Left lung (tissue), 10 donors: ENCODE results near the gene SPATA9. TPM values are rescaled to one million over a fixed set of nuclear protein-coding genes. Genes with fewer than 3 reads are reported as not detected.
A peak's percentile ranks its signal among the peaks of the same experiment; 100 is the strongest.
"Not testable (repeated sequence)": the region's sequence is repeated elsewhere in the genome, so short reads cannot be mapped to it uniquely, and the experiment has no call there.

Source experiments
- ATAC-seq: fragments of 200-7000 bp; cut with Tn5 transposase; one replicate; pipeline ENCODE4 v1.9.1; 2020; ENCODE audit warnings: moderate library complexity
- DNase-seq, 4 donors: peaks; one replicate each; pipeline ENCODE4 v3.0.0-alpha.2; 2013 to 2020
- H3K27ac ChIP-seq, 2 donors: fragments of 200-600 bp; sonication (generic) in 1 of 2; one replicate each; pipeline versions ENCODE4 v1.5.0 to v1.8.0; 2020 to 2021
- H3K27me3 ChIP-seq, 2 donors: fragments of 200-600 bp; sonication (generic) in 1 of 2; one replicate each; pipeline versions ENCODE4 v1.5.0 to v1.8.0; 2020 to 2021
- H3K36me3 ChIP-seq, 2 donors: fragments of 200-600 bp; sonication (generic) in 1 of 2; one replicate each; pipeline versions ENCODE4 v1.5.0 to v1.8.0; 2020 to 2021
- H3K4me1 ChIP-seq, 2 donors: fragments of 200-600 bp; one replicate each; pipeline ENCODE4 v1.8.0; 2021
- H3K4me3 ChIP-seq, 2 donors: fragments of 200-600 bp; sonication (generic) in 1 of 2; one replicate each; pipeline versions ENCODE4 v1.5.0 to v1.8.0; 2020 to 2021; ENCODE audit warnings: mild to moderate bottlenecking in 1 of 2
- H3K9me3 ChIP-seq, 2 donors: fragments of 200-600 bp; sonication (generic) in 1 of 2; one replicate each; pipeline versions ENCODE4 v1.5.0 to v1.8.0; 2020 to 2021
- intact Hi-C, 2 donors: fragments of 100-400 bp; cut with DNase I; formaldehyde crosslinking; loops; one replicate each; pipeline versions ENCODE4 v1.11.2 to v1.14.2; 2022
- polyA plus RNA-seq, 6 donors: library from polyadenylated mRNA; unstranded; fragments of 120-200 nt; gene quantifications; one replicate each; pipeline ENCODE4 v1.2.1, GENCODE V29; 2013; ENCODE audit not compliant: insufficient read length in 6 of 6
- total RNA-seq, 2 donors: library from RNA; stranded (reverse); fragmentation: NEBNext Ultra II Directional; extraction: Animal tissue kit (Norgen Biotek cat#: 25700); gene quantifications; one replicate each; pipeline ENCODE4 v1.2.1, GENCODE V29; 2021
- TF ChIP-seq, protein P1 (sequence below), 2 donors: fragments of 200-600 bp; sonication (generic) in 1 of 2; IDR thresholded peaks; one replicate each; pipeline versions ENCODE4 v1.5.0 to v1.8.0; 2021; ENCODE audit warnings: antibody characterized with exemption in 2 of 2
- donor health status: DM: no; HTN: yes; CAD: no.
- donor health status: DM: no; HTN: no; CAD: no.

The SPATA9 gene
- total and polyA plus RNA-seq, 8 donors, result 0.31 to 2.3 (median 1.3) TPM

- H3K27me3 ChIP-seq, result no peaks in the 10 kb centered on the region
- peaks cover 0 to 22% of the 10 kb centered on the region in 2 donors for H3K4me1 ChIP-seq
- peak overlapping the region; percentile 16 to 91 for H3K27ac ChIP-seq
- TF ChIP-seq, protein P1, sequence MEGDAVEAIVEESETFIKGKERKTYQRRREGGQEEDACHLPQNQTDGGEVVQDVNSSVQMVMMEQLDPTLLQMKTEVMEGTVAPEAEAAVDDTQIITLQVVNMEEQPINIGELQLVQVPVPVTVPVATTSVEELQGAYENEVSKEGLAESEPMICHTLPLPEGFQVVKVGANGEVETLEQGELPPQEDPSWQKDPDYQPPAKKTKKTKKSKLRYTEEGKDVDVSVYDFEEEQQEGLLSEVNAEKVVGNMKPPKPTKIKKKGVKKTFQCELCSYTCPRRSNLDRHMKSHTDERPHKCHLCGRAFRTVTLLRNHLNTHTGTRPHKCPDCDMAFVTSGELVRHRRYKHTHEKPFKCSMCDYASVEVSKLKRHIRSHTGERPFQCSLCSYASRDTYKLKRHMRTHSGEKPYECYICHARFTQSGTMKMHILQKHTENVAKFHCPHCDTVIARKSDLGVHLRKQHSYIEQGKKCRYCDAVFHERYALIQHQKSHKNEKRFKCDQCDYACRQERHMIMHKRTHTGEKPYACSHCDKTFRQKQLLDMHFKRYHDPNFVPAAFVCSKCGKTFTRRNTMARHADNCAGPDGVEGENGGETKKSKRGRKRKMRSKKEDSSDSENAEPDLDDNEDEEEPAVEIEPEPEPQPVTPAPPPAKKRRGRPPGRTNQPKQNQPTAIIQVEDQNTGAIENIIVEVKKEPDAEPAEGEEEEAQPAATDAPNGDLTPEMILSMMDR (IDR thresholded peaks at IDR 0.05), result no peak
- DNase-seq (no peak), ATAC-seq (no peak)
- no peak overlapping the region for H3K4me3 ChIP-seq
- intact Hi-C loops, result no loop called here
- H3K36me3 ChIP-seq, result no peaks in the 10 kb centered on the region
- H3K9me3 ChIP-seq, result no peaks in the 10 kb centered on the region
Measured at GRCh38 chr5:95647886-95648860, 34.6 kb downstream of the SPATA9 start.

DNA sequence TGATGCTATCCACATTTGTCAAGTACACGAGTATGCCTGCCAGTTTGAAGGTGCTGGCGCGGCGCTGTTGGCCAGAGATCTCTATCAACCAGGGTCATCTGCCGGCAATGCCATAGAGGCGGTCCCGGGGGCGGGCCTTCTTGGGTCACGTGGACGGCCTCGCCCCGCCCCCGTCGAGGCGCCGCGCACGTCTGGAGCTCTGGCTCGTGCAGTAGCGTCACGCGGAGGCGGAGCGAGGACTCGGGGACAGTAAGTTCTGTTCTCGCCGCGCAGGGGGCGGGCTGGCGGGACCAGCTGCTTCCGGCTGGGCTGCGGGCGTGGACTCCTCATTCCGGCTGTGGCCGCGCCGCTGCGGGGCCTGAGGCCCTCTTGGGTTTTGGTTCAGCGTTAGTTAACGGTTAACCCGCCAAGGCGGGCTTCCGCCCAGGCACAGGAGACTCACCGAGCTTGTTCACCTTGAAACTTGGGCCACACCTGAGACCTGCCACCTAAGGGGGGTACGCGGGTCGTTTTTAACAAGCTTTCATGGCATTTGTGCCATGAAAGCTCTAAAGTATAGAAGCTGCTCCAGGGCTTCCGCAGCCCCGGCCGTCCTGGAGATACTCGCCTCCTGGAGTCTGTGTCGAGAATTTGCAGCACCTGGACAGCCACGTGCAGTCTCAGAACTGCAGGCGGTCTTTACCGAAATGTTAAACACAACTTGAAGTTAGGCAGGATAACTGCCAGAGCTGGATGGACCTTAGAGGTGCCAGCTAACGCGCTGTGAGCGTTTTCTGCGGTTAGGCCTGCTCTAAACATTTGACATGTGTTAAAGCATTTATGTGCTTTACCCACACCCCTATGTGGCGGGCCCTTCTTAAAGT is 36.0 kb downstream of the SPATA9 start, which contains the start of gene RFESD:
TSS of gene RFESD (plus strand) at position 209 of the 863 bp plus-strand sequence. CDS start 5,495 bp downstream, outside the sequence.
- peak; percentile 85 to 100 (median 98) for DNase-seq
- intact Hi-C loops, result no loop called here
- H3K4me3 ChIP-seq, result peak within 1 kb of the TSS; percentile 47 to 48
- H3K27ac ChIP-seq, result peak within 1 kb of the TSS; percentile 91 to 92
- H3K36me3 ChIP-seq, result no peaks in the 10 kb centered on the region
- H3K27me3 ChIP-seq, result no peaks in the 10 kb centered on the region
- peaks cover 0 to 22% of the 10 kb centered on the region in 2 donors for H3K4me1 ChIP-seq
- H3K9me3 ChIP-seq, result no peaks in the 10 kb centered on the region
- TF ChIP-seq, protein P1 (IDR thresholded peaks at IDR 0.05), result peak in 1 of 2 donors; percentile 13
- ATAC-seq, result peak; percentile 97

DNA sequence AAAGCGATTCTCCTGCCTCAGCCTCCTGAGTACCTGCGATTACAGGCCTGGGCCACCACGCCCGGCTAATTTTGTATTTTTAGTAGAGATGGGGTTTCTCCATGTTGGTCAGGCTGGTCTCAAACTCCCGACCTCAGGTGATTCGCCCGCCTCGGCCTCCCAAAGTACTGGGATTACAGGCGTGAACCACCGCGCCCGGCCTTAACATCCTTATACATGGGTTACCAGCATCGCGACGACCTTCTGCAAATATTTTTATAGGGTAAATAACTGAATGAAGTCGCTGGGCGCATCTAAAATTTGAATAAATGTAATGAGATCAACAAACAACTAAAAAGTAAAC is 36.6 kb downstream of the SPATA9 start:
- intact Hi-C loops, H3K36me3 ChIP-seq, H3K27me3 ChIP-seq, H3K9me3 ChIP-seq, ATAC-seq: not testable (repeated sequence)
- Histone ChIP-seq H3K27ac (peak overlapping the region; percentile 91 to 92), H3K4me3 (peak overlapping the region in 1 of 2 donors; percentile 48), H3K4me1 (peaks cover 0 to 22% of the 10 kb centered on the region in 2 donors)
- DNase-seq, result peak in 1 of 4 donors; percentile 71

DNA sequence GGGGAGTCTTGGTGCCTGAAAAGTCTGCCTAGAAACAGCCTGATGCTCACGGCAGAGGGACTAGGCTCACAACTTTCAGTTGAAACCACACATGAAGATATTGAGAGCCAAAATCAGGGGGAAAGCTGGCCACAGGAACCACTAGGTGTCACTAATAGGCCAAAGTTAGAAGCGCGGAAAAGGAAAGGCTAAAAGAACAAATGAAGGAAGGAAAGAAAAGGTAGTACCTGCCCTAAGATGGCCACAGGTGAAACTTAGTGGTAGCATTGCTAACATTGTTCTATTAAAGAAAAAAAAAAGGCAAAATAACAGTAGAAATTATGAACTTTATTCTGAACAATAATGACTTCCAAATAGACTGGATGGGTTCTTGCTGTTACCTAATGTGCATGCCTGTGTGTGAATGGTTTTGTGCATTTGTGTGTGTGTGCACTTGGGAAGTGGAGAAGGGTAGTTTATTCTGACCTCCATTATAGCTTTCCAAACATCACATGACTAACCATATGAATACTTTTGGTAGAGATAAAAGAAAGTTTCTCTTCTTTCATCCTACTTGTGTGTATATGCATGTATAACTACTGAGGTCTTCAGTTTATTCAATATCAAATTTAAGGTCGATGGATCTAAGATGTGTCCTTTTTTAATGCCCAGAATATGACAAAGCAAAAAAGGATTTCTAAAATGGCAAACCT is 38.3 kb downstream of the SPATA9 start:
- Histone ChIP-seq H3K27ac (no peak overlapping the region), H3K4me1 (peaks cover 0 to 22% of the 10 kb centered on the region in 2 donors), H3K4me3 (no peak overlapping the region), H3K9me3 (no peaks in the 10 kb centered on the region), H3K36me3 (no peaks in the 10 kb centered on the region), H3K27me3 (no peaks in the 10 kb centered on the region)
- intact Hi-C loops, result no loop called here
- TF ChIP-seq, protein P1 (IDR thresholded peaks at IDR 0.05), result peak; percentile 46 to 71
- peak in 1 of 4 donors; percentile 55 for DNase-seq
- peak; percentile 12 for ATAC-seq

DNA sequence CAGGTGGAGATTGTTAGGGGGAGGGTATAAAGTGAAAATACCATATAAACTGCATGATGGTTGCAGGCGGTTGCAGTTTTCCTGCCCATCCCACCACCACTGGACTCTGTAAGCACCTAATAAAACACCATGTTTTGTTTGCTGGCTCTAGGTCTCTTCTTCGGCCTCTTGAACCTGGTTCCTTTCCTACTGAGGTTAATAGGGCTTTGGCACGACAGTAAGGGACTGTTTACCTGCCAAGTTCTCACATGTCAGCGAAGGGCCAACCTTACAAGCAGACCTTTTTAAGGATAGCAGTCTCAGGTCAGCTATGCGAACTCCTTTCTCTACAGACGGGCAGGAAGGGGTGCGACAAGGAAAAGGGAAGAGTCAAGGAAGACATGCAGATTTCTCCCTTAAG is 39.6 kb downstream of the SPATA9 start:
- TF ChIP-seq, protein P1 (IDR thresholded peaks at IDR 0.05), result no peak
- no peaks in the 10 kb centered on the region for H3K27me3 ChIP-seq
- no peaks in the 10 kb centered on the region for H3K9me3 ChIP-seq
- no peak overlapping the region for H3K27ac ChIP-seq
- no peak overlapping the region for H3K4me3 ChIP-seq
- peaks cover 0 to 22% of the 10 kb centered on the region in 2 donors for H3K4me1 ChIP-seq
- ATAC-seq (no peak), DNase-seq (no peak)
- intact Hi-C loops, result no loop called here
- H3K36me3 ChIP-seq, result no peaks in the 10 kb centered on the region
